ENCODE results near the gene POLE3.

GRCh38 chr9:113375057-113376023, 35.1 kb downstream of the POLE3 start:
- no peak for TF ChIP-seq EZH2 (IDR thresholded peaks at IDR 0.05; ENCODE audit: borderline replicate concordance, insufficient read depth, low read depth, low read length, poor library complexity, severe bottlenecking)
- no peak for TF ChIP-seq CTCF (IDR thresholded peaks at IDR 0.05)

Measured in B cell (primary cell).